ENCODE results near the gene HOMER2.

Gene HOMER2

GRCh38 chr15:82862886-82863285 is 89.6 kb downstream of the HOMER2 start:
- DNase-seq (ENCODE audit: low spot score) = peak; percentile 34
- ATAC-seq (ENCODE audit: low read depth) = no peak
- Histone ChIP-seq H3K4me1 (ENCODE audit: insufficient read depth, poor library complexity, severe bottlenecking) (no peaks in the 10 kb centered on the region), H3K9me3 (ENCODE audit: severe bottlenecking) (no peaks in the 10 kb centered on the region), H3K4me3 (ENCODE audit: severe bottlenecking) (no peak overlapping the region), H3K27ac (ENCODE audit: poor library complexity, severe bottlenecking) (no peak overlapping the region), H3K36me3 (ENCODE audit: low read depth) (no peaks in the 10 kb centered on the region; the same call in 1 of the 2 replicates), H3K27me3 (ENCODE audit: insufficient read depth, poor library complexity, severe bottlenecking) (no peaks in the 10 kb centered on the region)
- TF ChIP-seq CTCF (IDR thresholded peaks at IDR 0.05; ENCODE audit: poor library complexity, severe bottlenecking) = no peak

GRCh38 chr15:82858932-82859331 is 93.6 kb downstream of the HOMER2 start:
- no peaks in the 10 kb centered on the region for H3K4me1 ChIP-seq (ENCODE audit: insufficient read depth, poor library complexity, severe bottlenecking)
- H3K27ac ChIP-seq (ENCODE audit: poor library complexity, severe bottlenecking) = no peak overlapping the region
- H3K36me3 ChIP-seq (ENCODE audit: low read depth) = no peaks in the 10 kb centered on the region; the same call in 1 of the 2 replicates
- no peaks in the 10 kb centered on the region for H3K27me3 ChIP-seq (ENCODE audit: insufficient read depth, poor library complexity, severe bottlenecking)
- DNase-seq (ENCODE audit: low spot score) (no peak), ATAC-seq (ENCODE audit: low read depth) (no peak)
- H3K9me3 ChIP-seq (ENCODE audit: severe bottlenecking) = no peaks in the 10 kb centered on the region
- no peak overlapping the region for H3K4me3 ChIP-seq (ENCODE audit: severe bottlenecking)
- TF ChIP-seq CTCF (IDR thresholded peaks at IDR 0.05; ENCODE audit: poor library complexity, severe bottlenecking) = no peak

GRCh38 chr15:82856397-82857170 is 95.9 kb downstream of the HOMER2 start:
- Histone ChIP-seq H3K27me3 (ENCODE audit: insufficient read depth, poor library complexity, severe bottlenecking) (no peaks in the 10 kb centered on the region), H3K36me3 (ENCODE audit: low read depth) (peaks cover under 1% of the 10 kb centered on the region; the same call in 1 of the 2 replicates), H3K4me1 (ENCODE audit: insufficient read depth, poor library complexity, severe bottlenecking) (no peaks in the 10 kb centered on the region), H3K9me3 (ENCODE audit: severe bottlenecking) (no peaks in the 10 kb centered on the region), H3K27ac (ENCODE audit: poor library complexity, severe bottlenecking) (no peak overlapping the region), H3K4me3 (ENCODE audit: severe bottlenecking) (no peak overlapping the region)
- TF ChIP-seq CTCF (IDR thresholded peaks at IDR 0.05; ENCODE audit: poor library complexity, severe bottlenecking) = no peak
- ATAC-seq (ENCODE audit: low read depth) (no peak), DNase-seq (ENCODE audit: low spot score) (peak; percentile 43)

GRCh38 chr15:82855286-82856100 is 97.0 kb downstream of the HOMER2 start:
- Histone ChIP-seq H3K9me3 (ENCODE audit: severe bottlenecking) (no peaks in the 10 kb centered on the region), H3K4me1 (ENCODE audit: insufficient read depth, poor library complexity, severe bottlenecking) (no peaks in the 10 kb centered on the region), H3K4me3 (ENCODE audit: severe bottlenecking) (no peak overlapping the region), H3K36me3 (ENCODE audit: low read depth) (peaks cover 8% of the 10 kb centered on the region; the same call in 1 of the 2 replicates), H3K27me3 (ENCODE audit: insufficient read depth, poor library complexity, severe bottlenecking) (no peaks in the 10 kb centered on the region), H3K27ac (ENCODE audit: poor library complexity, severe bottlenecking) (no peak overlapping the region)
- DNase-seq (ENCODE audit: low spot score) = peak; percentile 35
- no peak for ATAC-seq (ENCODE audit: low read depth)
- no peak for TF ChIP-seq CTCF (IDR thresholded peaks at IDR 0.05; ENCODE audit: poor library complexity, severe bottlenecking)

All from RWPE2 (cell line).